Smooth muscle cell (in vitro differentiated cells): ENCODE results near the gene ZNF689. TPM values are rescaled to one million over a fixed set of nuclear protein-coding genes. Genes with fewer than 3 reads are reported as not detected.

Experiments
- DNase-seq: peaks from one replicate; lab custom pipeline; 2025; ENCODE audit not compliant: unreplicated experiment; lab: John Stamatoyannopoulos, UW
- H2AFZ ChIP-seq: fragments of 200-600 bp; sonication (generic); 2 replicates; pipeline ENCODE4 v1.6.0; 2016; ENCODE audit warnings: antibody characterized with exemption, low read depth, mild to moderate bottlenecking
- H3F3A ChIP-seq: fragments of 200-600 bp; sonication (generic); 2 replicates; pipeline ENCODE4 v1.6.0; 2017; ENCODE audit warnings: antibody characterized with exemption, low read depth
- H3K27ac ChIP-seq: fragments of 200-600 bp; sonication (generic); 2 replicates; pipeline ENCODE4 v1.5.1; 2016; ENCODE audit warnings: low read depth, mild to moderate bottlenecking
- H3K27me3 ChIP-seq: fragments of 200-600 bp; sonication (generic); 2 replicates; pipeline ENCODE4 v1.6.1; 2016; ENCODE audit warnings: low read depth, mild to moderate bottlenecking
- H3K36me3 ChIP-seq: fragments of 200-600 bp; sonication (generic); 2 replicates; pipeline ENCODE4 v1.5.1; 2016; ENCODE audit warnings: low read depth
- H3K4me1 ChIP-seq: fragments of 200-600 bp; sonication (generic); 2 replicates; pipeline ENCODE4 v1.5.1; 2016; ENCODE audit warnings: low read depth
- H3K4me2 ChIP-seq: fragments of 200-600 bp; sonication (generic); 2 replicates; pipeline ENCODE4 v1.6.0; 2016; ENCODE audit warnings: mild to moderate bottlenecking
- H3K4me3 ChIP-seq: fragments of 200-600 bp; sonication (generic); 2 replicates; pipeline ENCODE4 v1.5.1; 2016; ENCODE audit warnings: mild to moderate bottlenecking
- H3K79me2 ChIP-seq: fragments of 200-600 bp; sonication (generic); 2 replicates; pipeline ENCODE4 v1.6.0; 2016; ENCODE audit warnings: low read depth, mild to moderate bottlenecking
- H3K9ac ChIP-seq: fragments of 200-600 bp; sonication (generic); 2 replicates; pipeline ENCODE4 v1.6.0; 2016; ENCODE audit warnings: low read depth
- H3K9me3 ChIP-seq: fragments of 200-600 bp; sonication (generic); replicated peaks from 2 replicates; pipeline ENCODE4 v1.5.1; 2016; ENCODE audit warnings: low read depth
- H4K20me1 ChIP-seq: fragments of 200-600 bp; sonication (generic); 2 replicates; pipeline ENCODE4 v1.6.0; 2016; ENCODE audit warnings: low read depth
- CTCF ChIP-seq: fragments of 200-600 bp; sonication (generic); IDR thresholded peaks from 2 replicates; pipeline ENCODE4 v1.5.1; 2017; ENCODE audit warnings: borderline replicate concordance, mild to moderate bottlenecking, antibody characterized with exemption; ENCODE audit not compliant: insufficient read depth, poor library complexity, severe bottlenecking
- WGBS: methylation state at CpG from one replicate; pipeline ENCODE4 v1.1.7; 2016; ENCODE audit warnings: low lambda C conversion rate; 5-methylcytosine and 5-hydroxymethylcytosine counted together
- polyA plus RNA-seq: library from polyadenylated mRNA; unstranded; fragments of >200 nt; fragmentation: Nextera tagmentation; extraction: Ambion mirVana; gene quantifications from 2 replicates; pipeline ENCODE4 v1.2.1, GENCODE V29; 2016
- total RNA-seq: library from RNA; depleted of rRNA; stranded (reverse); fragments of >200 nt; gene quantifications from 2 replicates; pipeline ENCODE4 v1.2.3, GENCODE V29; 2014

The ZNF689 gene
- total and polyA plus RNA-seq, 2 experiments from 2014 or later = 8.2 to 10.0 TPM

DNA sequence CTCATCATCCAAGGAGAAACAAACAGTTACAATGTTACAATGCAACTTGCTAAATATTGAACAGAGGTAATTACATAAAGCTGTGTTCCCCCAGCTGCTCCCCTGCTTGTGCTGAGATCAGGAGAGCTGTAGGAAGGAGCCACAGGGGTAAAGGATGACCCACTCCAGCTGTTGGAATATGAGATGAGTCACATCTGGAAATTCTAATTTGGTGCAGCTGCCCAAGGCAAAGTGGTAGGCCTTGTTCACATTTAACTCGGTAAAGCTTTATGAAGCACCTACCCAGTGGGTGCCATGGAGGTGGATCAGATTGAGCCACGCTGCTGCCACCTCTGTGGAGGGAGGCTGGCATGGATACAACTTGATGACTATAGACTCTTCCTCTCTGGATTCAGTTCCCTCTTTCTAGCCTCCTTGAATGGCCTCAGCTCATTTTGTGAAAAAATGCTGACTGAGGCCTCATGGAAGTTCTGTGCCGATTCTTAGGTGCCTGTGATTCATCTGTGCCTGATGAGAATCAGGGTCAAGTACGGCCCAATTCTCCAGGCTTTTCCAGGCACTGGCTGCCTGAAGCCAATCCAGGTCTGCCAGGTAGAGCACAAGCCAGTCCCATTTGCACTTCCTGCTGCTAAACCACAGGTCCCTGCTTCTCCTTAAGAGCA lies 7.4 kb downstream of the ZNF689 start:
- no peaks in the 10 kb centered on the region for H3K36me3 ChIP-seq
- WGBS = 83% methylated on average over 4 of the region's 4 CpGs
- H3K9me3 ChIP-seq = no peaks in the 10 kb centered on the region
- H2AFZ ChIP-seq = no peak overlapping the region
- no peaks in the 10 kb centered on the region for H3K27me3 ChIP-seq
- no peak for DNase-seq
- H3K4me2 ChIP-seq = no peak overlapping the region
- H3K9ac ChIP-seq = no peak overlapping the region
- peaks cover 5% of the 10 kb centered on the region for H3K79me2 ChIP-seq
- H3F3A ChIP-seq = peaks cover 9% of the 10 kb centered on the region
- TF ChIP-seq CTCF = no peak
- no peaks in the 10 kb centered on the region for H4K20me1 ChIP-seq
- peak overlapping the region; percentile 19 for H3K27ac ChIP-seq
- no peak overlapping the region for H3K4me3 ChIP-seq
- no peaks in the 10 kb centered on the region for H3K4me1 ChIP-seq

GRCh38 chr16:30601966-30602365 lies 8.2 kb downstream of the ZNF689 start:
- DNase-seq = no peak
- Histone ChIP-seq H3K36me3 (no peaks in the 10 kb centered on the region), H3K27me3 (no peaks in the 10 kb centered on the region), H3K4me2 (no peak overlapping the region), H3K9ac (no peak overlapping the region), H3K4me3 (no peak overlapping the region), H3K9me3 (no peaks in the 10 kb centered on the region), H3K79me2 (no peaks in the 10 kb centered on the region), H3F3A (peaks cover 9% of the 10 kb centered on the region), H3K27ac (no peak overlapping the region), H4K20me1 (no peaks in the 10 kb centered on the region), H3K4me1 (no peaks in the 10 kb centered on the region), H2AFZ (no peak overlapping the region)
- TF ChIP-seq CTCF = no peak
- 94% methylated on average over 4 of the region's 4 CpGs for WGBS

DNA sequence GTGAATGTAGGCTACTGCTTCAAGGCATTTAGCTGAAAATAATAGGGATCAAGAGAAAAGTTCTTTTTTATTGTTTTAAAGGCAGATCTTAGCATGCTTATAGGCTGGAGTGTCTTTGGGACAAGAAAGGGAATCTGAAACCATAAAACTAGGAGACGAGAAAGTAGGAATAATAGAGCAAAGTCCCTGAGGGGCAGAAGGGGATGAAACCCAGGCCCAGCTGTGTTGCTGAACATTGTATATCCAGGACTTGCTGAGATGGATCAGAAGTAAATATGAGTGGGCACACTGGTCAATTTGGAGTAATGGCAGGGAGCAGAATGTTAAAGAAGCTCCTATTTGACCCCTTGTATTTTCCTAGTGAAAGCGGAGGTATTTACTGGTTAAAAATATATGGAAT lies 9.3 kb downstream of the ZNF689 start:
- no peak for DNase-seq
- 97% methylated on average over 2 of the region's 2 CpGs for WGBS

More for the DNA sequence above, 9.3 kb downstream of the ZNF689 start:
- no peak overlapping the region for H2AFZ ChIP-seq
- no peaks in the 10 kb centered on the region for H3K9me3 ChIP-seq
- no peaks in the 10 kb centered on the region for H3K36me3 ChIP-seq
- no peaks in the 10 kb centered on the region for H3K27me3 ChIP-seq
- H3K79me2 ChIP-seq = no peaks in the 10 kb centered on the region
- H3F3A ChIP-seq = peaks cover 9% of the 10 kb centered on the region
- H3K4me1 ChIP-seq = no peaks in the 10 kb centered on the region
- no peak overlapping the region for H3K4me2 ChIP-seq
- H3K4me3 ChIP-seq = no peak overlapping the region
- no peak overlapping the region for H3K9ac ChIP-seq
- no peaks in the 10 kb centered on the region for H4K20me1 ChIP-seq
- no peak overlapping the region for H3K27ac ChIP-seq
- no peak for TF ChIP-seq CTCF
